Muscle layer of colon (tissue), 2 donors: ENCODE measurements around the gene INSC.

Experiments used
- H3K27ac ChIP-seq: one replicate; pipeline ENCODE4 v1.7.0; 2013; ENCODE audit warnings: low read depth, mild to moderate bottlenecking, low read length, moderate library complexity
- H3K27me3 ChIP-seq, 2 donors: one replicate each; pipeline ENCODE4 v1.7.0; 2013; ENCODE audit warnings: low read length in 2 of 2, mild to moderate bottlenecking in 2 of 2; ENCODE audit not compliant: insufficient read depth in 2 of 2, control insufficient read depth in 1 of 2
- H3K36me3 ChIP-seq: one replicate; pipeline ENCODE4 v1.7.0; 2013; ENCODE audit warnings: mild to moderate bottlenecking, low read length; ENCODE audit not compliant: insufficient read depth
- H3K4me1 ChIP-seq: one replicate; pipeline ENCODE4 v1.7.0; 2013; ENCODE audit warnings: mild to moderate bottlenecking, low read length; ENCODE audit not compliant: insufficient read depth
- H3K4me3 ChIP-seq, 2 donors: one replicate each; pipeline ENCODE4 v1.7.0; 2013; ENCODE audit warnings: low read length in 2 of 2, low read depth in 1 of 2, mild to moderate bottlenecking in 1 of 2, moderate library complexity in 1 of 2
- H3K9ac ChIP-seq: one replicate; pipeline ENCODE4 v1.7.0; 2013; ENCODE audit warnings: low read length
- H3K9me3 ChIP-seq: one replicate; pipeline ENCODE4 v1.7.0; 2013; ENCODE audit warnings: mild to moderate bottlenecking, low read length
- donor health status: abdominal sarcoma.
- donor health status: Adenocarcinoma of cecum.

INSC gene

GRCh38 chr11:15112131-15112541 lies 2.6 kb upstream of the INSC start:
- no peak overlapping the region for H3K4me3 ChIP-seq
- no peaks in the 10 kb centered on the region for H3K9me3 ChIP-seq
- H3K4me1 ChIP-seq, result no peaks in the 10 kb centered on the region
- peaks cover 11 to 14% of the 10 kb centered on the region in 2 donors for H3K27me3 ChIP-seq
- H3K9ac ChIP-seq, result no peak overlapping the region
- H3K27ac ChIP-seq, result no peak overlapping the region
- H3K36me3 ChIP-seq, result no peaks in the 10 kb centered on the region

- no peak overlapping the region for H3K9ac ChIP-seq
- no peak overlapping the region for H3K4me3 ChIP-seq
- no peaks in the 10 kb centered on the region for H3K4me1 ChIP-seq
- peaks cover 11 to 14% of the 10 kb centered on the region in 2 donors for H3K27me3 ChIP-seq
- no peaks in the 10 kb centered on the region for H3K36me3 ChIP-seq
- H3K27ac ChIP-seq, result no peak overlapping the region
- no peaks in the 10 kb centered on the region for H3K9me3 ChIP-seq
Measured at GRCh38 chr11:15113381-15113780, 1.3 kb upstream of the INSC start.

DNA sequence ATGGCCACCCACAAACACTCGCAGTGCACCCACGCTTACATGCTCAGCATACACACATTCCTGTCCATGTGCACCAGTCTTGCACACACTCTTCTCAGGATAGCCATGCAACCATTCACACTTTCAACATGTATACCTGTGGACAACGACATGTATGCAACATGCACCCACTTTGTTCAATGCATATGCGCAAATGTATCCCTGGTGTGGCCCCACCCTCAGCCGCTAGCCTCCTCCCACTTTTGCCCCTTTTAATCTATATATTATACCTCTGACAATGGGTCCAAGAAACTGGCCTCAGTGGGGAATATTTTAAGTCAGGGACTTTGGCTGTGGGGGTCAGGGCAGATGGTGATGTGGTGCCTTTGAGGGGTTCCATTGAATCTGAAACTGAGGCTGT lies 963 bp downstream of the INSC start:
- Histone ChIP-seq H3K9ac (no peak overlapping the region), H3K36me3 (no peaks in the 10 kb centered on the region), H3K27me3 (peaks cover 11 to 14% of the 10 kb centered on the region in 2 donors), H3K4me1 (no peaks in the 10 kb centered on the region), H3K4me3 (no peak overlapping the region), H3K9me3 (no peaks in the 10 kb centered on the region), H3K27ac (no peak overlapping the region)

DNA sequence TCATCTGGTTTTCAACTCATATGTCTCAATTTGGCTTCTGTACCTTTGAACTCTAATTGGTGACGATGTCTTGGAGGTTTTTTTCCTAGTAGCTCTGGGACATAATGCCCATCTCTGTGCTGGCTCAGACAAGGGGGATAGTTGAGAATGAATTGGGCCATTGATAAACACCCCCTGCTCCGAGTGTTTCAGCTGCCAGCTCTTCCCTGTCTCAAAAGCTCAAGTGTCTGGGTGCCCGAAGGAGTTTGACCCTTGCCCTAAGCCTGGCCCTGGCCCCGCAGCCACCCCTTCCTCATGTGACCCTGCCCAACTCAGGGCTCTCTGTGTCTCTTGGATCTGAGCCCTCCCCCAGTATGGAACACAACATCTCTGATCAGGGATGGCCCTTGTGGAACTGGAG lies 3.0 kb downstream of the INSC start:
- Histone ChIP-seq H3K4me1 (no peaks in the 10 kb centered on the region), H3K9me3 (no peaks in the 10 kb centered on the region), H3K9ac (no peak overlapping the region), H3K27ac (no peak overlapping the region), H3K36me3 (no peaks in the 10 kb centered on the region), H3K27me3 (peaks cover 11 to 14% of the 10 kb centered on the region in 2 donors), H3K4me3 (no peak overlapping the region)

- H3K27ac ChIP-seq, result no peak overlapping the region
- no peaks in the 10 kb centered on the region for H3K4me1 ChIP-seq
- no peaks in the 10 kb centered on the region for H3K9me3 ChIP-seq
- H3K27me3 ChIP-seq, result peaks cover 11 to 14% of the 10 kb centered on the region in 2 donors
- H3K36me3 ChIP-seq, result no peaks in the 10 kb centered on the region
- no peak overlapping the region for H3K4me3 ChIP-seq
- no peak overlapping the region for H3K9ac ChIP-seq
Measured at GRCh38 chr11:15118431-15118830, 3.7 kb downstream of the INSC start.

GRCh38 chr11:15119352-15119751 lies 4.6 kb downstream of the INSC start:
- no peaks in the 10 kb centered on the region for H3K36me3 ChIP-seq
- H3K4me3 ChIP-seq, result no peak overlapping the region
- no peaks in the 10 kb centered on the region for H3K4me1 ChIP-seq
- H3K27me3 ChIP-seq, result peaks cover 11 to 12% of the 10 kb centered on the region in 2 donors
- no peak overlapping the region for H3K9ac ChIP-seq
- H3K9me3 ChIP-seq, result no peaks in the 10 kb centered on the region
- no peak overlapping the region for H3K27ac ChIP-seq

DNA sequence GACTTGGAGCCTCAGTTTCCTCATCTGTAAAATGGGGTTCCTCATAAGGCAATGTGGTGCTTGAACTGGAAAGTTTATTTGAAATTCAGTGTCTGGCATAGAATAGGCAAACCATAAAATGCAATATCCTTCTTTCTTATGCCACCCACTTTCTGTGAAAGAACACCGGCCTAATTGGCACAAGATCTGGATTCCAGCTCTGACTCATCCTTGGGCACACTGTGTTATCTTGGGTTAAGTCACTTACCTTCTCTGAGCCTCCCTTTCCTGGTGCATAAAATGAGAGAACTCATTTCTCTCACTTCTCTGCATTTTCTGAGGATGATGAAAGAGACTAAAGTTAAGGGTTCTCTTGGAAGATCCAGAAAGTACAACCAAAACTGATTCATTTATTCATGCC lies 5.1 kb downstream of the INSC start:
- Histone ChIP-seq H3K4me1 (no peaks in the 10 kb centered on the region), H3K4me3 (no peak overlapping the region), H3K27me3 (peaks cover 9 to 11% of the 10 kb centered on the region in 2 donors)

DNA sequence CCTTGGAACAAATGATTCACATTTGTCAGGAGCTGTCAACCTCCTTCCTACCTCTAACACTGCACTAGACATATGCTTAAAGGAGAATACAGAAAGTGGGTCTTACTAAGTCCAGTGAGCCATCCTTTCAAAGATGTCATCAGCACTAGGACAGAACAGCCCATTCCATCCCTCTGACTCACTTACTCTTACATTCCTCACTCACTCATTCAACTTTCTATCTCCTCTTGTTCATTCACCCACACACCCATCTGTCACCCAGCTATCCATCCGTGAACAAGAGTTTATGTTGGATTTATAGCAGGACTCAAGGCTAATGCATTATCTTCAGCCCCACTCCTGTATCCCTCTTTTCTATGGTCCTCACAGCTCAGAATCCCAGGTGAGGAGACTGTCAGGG lies 9.1 kb downstream of the INSC start:
- Histone ChIP-seq H3K27me3 (no peaks in the 10 kb centered on the region), H3K27ac (no peak overlapping the region), H3K4me3 (no peak overlapping the region), H3K36me3 (no peaks in the 10 kb centered on the region), H3K4me1 (no peaks in the 10 kb centered on the region), H3K9ac (no peak overlapping the region), H3K9me3 (no peaks in the 10 kb centered on the region)

More for the DNA sequence above, 5.1 kb downstream of the INSC start:
- no peaks in the 10 kb centered on the region for H3K9me3 ChIP-seq
- H3K9ac ChIP-seq, result no peak overlapping the region
- H3K36me3 ChIP-seq, result no peaks in the 10 kb centered on the region
- H3K27ac ChIP-seq, result no peak overlapping the region

- H3K27ac ChIP-seq, result no peak overlapping the region
- no peak overlapping the region for H3K9ac ChIP-seq
- H3K4me3 ChIP-seq, result no peak overlapping the region
- no peaks in the 10 kb centered on the region for H3K9me3 ChIP-seq
- H3K4me1 ChIP-seq, result no peaks in the 10 kb centered on the region
- no peaks in the 10 kb centered on the region for H3K36me3 ChIP-seq
- no peaks in the 10 kb centered on the region for H3K27me3 ChIP-seq
Measured at GRCh38 chr11:15124528-15124927, 9.8 kb downstream of the INSC start.

GRCh38 chr11:15127341-15127740 lies 12.6 kb downstream of the INSC start:
- Histone ChIP-seq H3K9me3 (no peaks in the 10 kb centered on the region), H3K4me1 (no peaks in the 10 kb centered on the region), H3K27ac (no peak overlapping the region), H3K9ac (no peak overlapping the region), H3K4me3 (no peak overlapping the region), H3K36me3 (no peaks in the 10 kb centered on the region), H3K27me3 (no peaks in the 10 kb centered on the region)

DNA sequence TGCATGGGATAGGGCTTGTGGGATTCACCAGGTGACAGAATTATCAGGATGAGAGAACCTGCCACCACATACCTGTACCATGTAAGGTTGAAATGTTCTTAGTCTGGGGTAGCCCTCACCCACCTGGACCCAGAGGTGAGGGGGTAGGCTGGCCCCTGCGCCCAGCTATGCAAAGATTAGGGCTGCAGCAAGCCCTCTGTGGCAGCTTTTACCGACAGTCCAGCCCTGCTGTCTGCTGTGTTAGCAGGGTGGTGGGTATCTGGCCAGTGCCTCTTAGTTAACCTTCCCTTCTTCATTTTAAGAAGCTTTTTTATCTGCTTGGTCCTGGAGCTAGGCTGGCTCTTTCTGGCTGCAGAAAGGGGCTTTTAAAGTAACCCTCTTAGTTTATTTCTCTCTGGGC lies 13.9 kb downstream of the INSC start:
- H3K27ac ChIP-seq, result no peak overlapping the region
- H3K4me1 ChIP-seq, result no peaks in the 10 kb centered on the region
- H3K9ac ChIP-seq, result no peak overlapping the region
- no peaks in the 10 kb centered on the region for H3K9me3 ChIP-seq
- H3K36me3 ChIP-seq, result no peaks in the 10 kb centered on the region
- no peaks in the 10 kb centered on the region for H3K27me3 ChIP-seq
- H3K4me3 ChIP-seq, result no peak overlapping the region

DNA sequence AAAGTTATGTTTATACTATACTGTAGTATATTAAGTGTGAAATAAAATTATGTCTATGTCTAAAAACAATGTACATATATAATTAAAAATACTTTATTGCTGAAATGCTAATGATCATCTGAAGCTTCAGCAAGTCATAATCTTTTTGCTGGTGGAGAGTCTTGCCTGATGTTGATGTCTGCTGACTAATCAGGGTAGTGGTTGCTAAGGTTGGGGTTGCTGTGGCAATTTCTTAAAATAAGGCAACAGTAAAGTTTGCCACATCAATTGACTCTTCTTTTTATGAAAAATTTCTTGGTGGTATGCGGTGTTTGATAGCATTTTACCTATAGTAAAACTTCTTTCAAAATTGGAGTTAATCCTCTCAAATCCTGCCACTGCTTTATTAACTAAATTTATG lies 21.4 kb downstream of the INSC start:
- H3K4me3 ChIP-seq, result no peak overlapping the region
- no peaks in the 10 kb centered on the region for H3K36me3 ChIP-seq
- H3K27me3 ChIP-seq, result no peaks in the 10 kb centered on the region
- no peak overlapping the region for H3K9ac ChIP-seq
- H3K4me1 ChIP-seq, result no peaks in the 10 kb centered on the region
- H3K27ac ChIP-seq, result no peak overlapping the region
- no peaks in the 10 kb centered on the region for H3K9me3 ChIP-seq
